Measurements from ENCODE around the gene TECPR2. TPM values are rescaled to one million over a fixed set of nuclear protein-coding genes. Genes with fewer than 3 reads are reported as not detected.

TECPR2 gene
- total and polyA plus RNA-seq, 2 of the 13 experiments (the other 11 are each of a cell fraction or from before 2014, with no cell fraction given): 3.5 to 5.7 TPM

DNA sequence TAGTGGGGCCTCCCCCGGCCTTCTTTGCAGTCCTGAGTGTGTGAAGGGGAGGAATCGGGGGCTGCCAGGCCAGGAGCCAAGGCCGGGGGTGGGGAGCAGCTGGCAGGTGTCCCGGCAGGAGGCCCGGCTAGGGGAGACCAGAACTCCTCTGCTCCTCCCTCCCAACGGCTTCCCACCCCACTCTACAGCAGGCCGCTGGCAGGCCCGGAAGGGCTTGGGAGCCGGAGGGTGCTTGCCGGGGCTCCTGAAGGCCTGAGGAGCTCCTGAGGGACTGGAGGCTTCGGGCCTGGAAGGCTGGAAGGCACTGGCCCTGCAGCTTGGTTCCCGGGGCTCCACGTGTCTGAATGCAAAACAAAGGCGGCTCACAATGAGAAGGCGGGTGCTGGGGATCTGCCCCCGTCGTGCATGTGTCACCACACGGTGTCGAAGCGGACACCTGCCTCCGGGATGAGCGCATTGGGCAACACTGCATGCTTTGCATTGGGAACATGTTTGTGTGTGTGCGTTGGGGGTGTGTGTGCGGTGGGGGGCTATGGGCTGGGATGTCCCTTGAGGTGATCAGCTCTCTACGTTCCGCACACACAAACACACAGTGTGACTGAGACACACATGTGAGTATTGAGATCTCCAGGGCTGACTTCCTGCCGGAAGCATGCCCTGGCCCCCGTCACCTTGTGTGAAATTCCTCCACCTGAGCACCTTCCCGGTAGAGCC is 177.7 kb downstream of the TECPR2 start (continued):
- TF ChIP-seq ZSCAN31 (CRISPR knock-in tag; IDR thresholded peaks at IDR 0.05; ENCODE audit: low read depth): no peak; the same call in 1 of the 2 replicates
- TF ChIP-seq ERF (CRISPR knock-in tag; IDR thresholded peaks at IDR 0.05): no peak
- peak; percentile 80; the same call in 1 of the 2 replicates for TF ChIP-seq ZHX1 (CRISPR knock-in tag; IDR thresholded peaks at IDR 0.05; ENCODE audit: low read depth)
- TF ChIP-seq ZNF235 (CRISPR knock-in tag; IDR thresholded peaks at IDR 0.05; ENCODE audit: borderline replicate concordance): peak; percentile 50; the same call in 1 of the 2 replicates
- peak; percentile 76 for TF ChIP-seq ZFX (CRISPR knock-in tag; IDR thresholded peaks at IDR 0.05; ENCODE audit: low read depth)
- 0 out of 2 replicates have a peak, but pooled peaks have one; percentile 53 for TF ChIP-seq ZNF354B (CRISPR knock-in tag; IDR thresholded peaks at IDR 0.05)
- TF ChIP-seq CHD2 (IDR thresholded peaks at IDR 0.05; ENCODE audit: low read depth, low read length): no peak
- TF ChIP-seq ZSCAN29 (CRISPR knock-in tag; conservative IDR thresholded peaks at IDR 0.05): no peak
- TF ChIP-seq ZNF34 (CRISPR knock-in tag; IDR thresholded peaks at IDR 0.05; ENCODE audit: borderline replicate concordance): peak; percentile 16; the same call in 1 of the 2 replicates
- no peak for TF ChIP-seq ZNF282 (IDR thresholded peaks at IDR 0.05; ENCODE audit: partially characterized antibody)
- TF ChIP-seq, protein P1, sequence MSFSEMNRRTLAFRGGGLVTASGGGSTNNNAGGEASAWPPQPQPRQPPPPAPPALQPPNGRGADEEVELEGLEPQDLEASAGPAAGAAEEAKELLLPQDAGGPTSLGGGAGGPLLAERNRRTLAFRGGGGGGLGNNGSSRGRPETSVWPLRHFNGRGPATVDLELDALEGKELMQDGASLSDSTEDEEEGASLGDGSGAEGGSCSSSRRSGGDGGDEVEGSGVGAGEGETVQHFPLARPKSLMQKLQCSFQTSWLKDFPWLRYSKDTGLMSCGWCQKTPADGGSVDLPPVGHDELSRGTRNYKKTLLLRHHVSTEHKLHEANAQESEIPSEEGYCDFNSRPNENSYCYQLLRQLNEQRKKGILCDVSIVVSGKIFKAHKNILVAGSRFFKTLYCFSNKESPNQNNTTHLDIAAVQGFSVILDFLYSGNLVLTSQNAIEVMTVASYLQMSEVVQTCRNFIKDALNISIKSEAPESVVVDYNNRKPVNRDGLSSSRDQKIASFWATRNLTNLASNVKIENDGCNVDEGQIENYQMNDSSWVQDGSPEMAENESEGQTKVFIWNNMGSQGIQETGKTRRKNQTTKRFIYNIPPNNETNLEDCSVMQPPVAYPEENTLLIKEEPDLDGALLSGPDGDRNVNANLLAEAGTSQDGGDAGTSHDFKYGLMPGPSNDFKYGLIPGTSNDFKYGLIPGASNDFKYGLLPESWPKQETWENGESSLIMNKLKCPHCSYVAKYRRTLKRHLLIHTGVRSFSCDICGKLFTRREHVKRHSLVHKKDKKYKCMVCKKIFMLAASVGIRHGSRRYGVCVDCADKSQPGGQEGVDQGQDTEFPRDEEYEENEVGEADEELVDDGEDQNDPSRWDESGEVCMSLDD (CRISPR knock-in tag; IDR thresholded peaks at IDR 0.05; ENCODE audit: borderline replicate concordance): no peak
- peak; percentile 52; the same call in 1 of the 2 replicates for TF ChIP-seq ZMAT3 (CRISPR knock-in tag; conservative IDR thresholded peaks at IDR 0.05)
- TF ChIP-seq DNMT3B (CRISPR knock-in tag; conservative IDR thresholded peaks at IDR 0.05): no peak
- no peak; the same call in 1 of the 2 replicates for TF ChIP-seq AHR (CRISPR knock-in tag; IDR thresholded peaks at IDR 0.05)
- no peak for TF ChIP-seq NR2C2 (CRISPR knock-in tag; IDR thresholded peaks at IDR 0.05; ENCODE audit: borderline replicate concordance)
- TF ChIP-seq IKZF1 (IDR thresholded peaks at IDR 0.05): no peak
- no peak for TF ChIP-seq ZNF773 (CRISPR knock-in tag; IDR thresholded peaks at IDR 0.05; ENCODE audit: borderline replicate concordance)
- TF ChIP-seq THAP7 (CRISPR knock-in tag; IDR thresholded peaks at IDR 0.05): peak; percentile 60; the same call in 1 of the 2 replicates
- peak; percentile 50; the same call in 1 of the 2 replicates for TF ChIP-seq ZNF281 (CRISPR knock-in tag; IDR thresholded peaks at IDR 0.05; ENCODE audit: borderline replicate concordance)
- TF ChIP-seq ZFP36L1 (CRISPR knock-in tag; IDR thresholded peaks at IDR 0.05): no peak
- TF ChIP-seq ZNF720 (CRISPR knock-in tag; IDR thresholded peaks at IDR 0.05): no peak
